GM18909 (cell line): Measurements from ENCODE around the gene RIPK3.
"Not testable (repeated sequence)": the region's sequence is repeated elsewhere in the genome, so short reads cannot be mapped to it uniquely, and the experiment has no call there.

Experiments used
- ATAC-seq: cut with Tn5 transposase; IDR thresholded peaks from one replicate; pipeline ENCODE4 v1.9.1; 2021; ENCODE audit warnings: mild to moderate bottlenecking; ENCODE audit not compliant: unreplicated experiment, poor library complexity

Gene RIPK3

GRCh38 chr14:24349742-24350141, 10.0 kb upstream of the RIPK3 start:
- ATAC-seq = no peak

DNA sequence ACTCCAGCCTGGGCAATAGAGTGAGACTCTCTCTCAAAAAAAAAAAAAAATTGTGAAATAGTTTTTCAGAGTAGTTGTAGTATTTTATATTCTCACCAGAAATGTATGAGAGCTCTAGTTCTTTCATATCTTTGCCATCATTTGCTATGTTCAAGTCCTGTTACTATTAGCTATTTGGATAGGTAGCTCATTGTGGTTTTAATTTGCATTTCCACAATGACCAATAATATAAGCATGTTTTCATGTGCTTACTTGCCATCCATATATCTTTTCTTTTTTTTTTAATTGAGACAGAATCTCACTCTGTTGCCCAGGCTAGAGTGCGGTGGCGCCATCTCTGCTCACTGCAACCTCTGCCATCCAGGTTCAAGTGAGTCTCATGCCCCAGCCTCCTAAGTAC, 8.4 kb upstream of the RIPK3 start:
- ATAC-seq = no peak

DNA sequence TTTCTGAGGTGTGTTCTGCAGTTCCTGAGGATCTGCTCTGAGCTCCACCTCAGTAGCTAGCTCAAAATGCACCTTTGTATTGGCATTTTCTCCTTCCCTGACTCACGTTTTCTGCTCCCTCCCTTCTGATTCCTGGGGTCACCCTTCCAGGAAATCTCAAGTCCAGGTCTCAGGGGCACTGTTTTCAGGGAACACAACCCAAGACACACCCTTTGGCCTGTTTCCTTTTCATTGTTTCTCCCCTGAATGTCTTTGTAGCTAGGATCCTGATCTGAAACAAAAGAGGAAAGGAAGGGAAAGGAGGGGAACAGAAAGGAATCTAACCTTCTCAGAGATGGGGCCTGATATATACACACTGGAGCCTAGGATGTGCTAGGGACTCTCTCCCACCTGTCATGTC, 7.3 kb upstream of the RIPK3 start:
- no peak for ATAC-seq

GRCh38 chr14:24343795-24344660, 4.2 kb upstream of the RIPK3 start:
- no peak for ATAC-seq

GRCh38 chr14:24342889-24343288, 3.1 kb upstream of the RIPK3 start:
- no peak for ATAC-seq

GRCh38 chr14:24340606-24341005, 815 bp upstream of the RIPK3 start:
- ATAC-seq = no peak

DNA sequence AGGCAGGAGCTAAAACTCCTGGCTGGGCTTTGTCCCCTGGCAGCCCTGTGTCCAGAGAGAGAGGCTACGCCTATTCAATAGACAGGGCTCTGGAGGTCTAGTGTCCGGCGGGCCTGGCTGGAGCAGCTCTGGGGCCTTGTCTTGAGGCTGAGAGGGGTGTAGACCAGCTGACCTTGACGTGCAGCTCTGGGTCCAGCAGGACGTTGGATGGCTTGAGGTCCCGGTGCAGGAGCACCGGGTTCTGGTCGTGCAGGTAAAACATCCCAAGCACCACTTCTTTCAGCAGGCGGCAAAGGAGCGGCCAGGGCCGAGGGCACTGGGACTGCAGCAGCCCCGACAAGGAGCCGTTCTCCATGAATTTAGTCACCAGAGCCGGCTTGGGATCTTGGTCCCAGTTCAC, 948 bp downstream of the RIPK3 start:
- ATAC-seq = no peak

DNA sequence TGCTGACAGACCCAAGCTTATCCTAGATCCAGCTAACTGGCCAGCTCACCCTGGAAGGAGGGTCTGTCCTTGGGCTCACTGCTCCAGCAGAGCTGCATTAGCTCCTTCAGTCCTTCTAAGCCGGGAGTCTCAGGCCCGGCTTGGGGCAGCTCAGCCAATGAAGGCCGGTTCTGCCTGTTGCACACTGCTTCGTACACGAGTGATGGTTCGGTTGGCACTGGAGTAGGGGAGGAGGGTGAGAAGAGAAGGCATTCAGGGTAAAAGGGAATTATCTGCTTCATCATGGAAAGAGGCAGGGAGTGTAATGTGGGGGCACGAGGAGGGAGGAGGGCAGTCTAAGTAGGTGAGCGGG, 2.0 kb downstream of the RIPK3 start:
- ATAC-seq = no peak

DNA sequence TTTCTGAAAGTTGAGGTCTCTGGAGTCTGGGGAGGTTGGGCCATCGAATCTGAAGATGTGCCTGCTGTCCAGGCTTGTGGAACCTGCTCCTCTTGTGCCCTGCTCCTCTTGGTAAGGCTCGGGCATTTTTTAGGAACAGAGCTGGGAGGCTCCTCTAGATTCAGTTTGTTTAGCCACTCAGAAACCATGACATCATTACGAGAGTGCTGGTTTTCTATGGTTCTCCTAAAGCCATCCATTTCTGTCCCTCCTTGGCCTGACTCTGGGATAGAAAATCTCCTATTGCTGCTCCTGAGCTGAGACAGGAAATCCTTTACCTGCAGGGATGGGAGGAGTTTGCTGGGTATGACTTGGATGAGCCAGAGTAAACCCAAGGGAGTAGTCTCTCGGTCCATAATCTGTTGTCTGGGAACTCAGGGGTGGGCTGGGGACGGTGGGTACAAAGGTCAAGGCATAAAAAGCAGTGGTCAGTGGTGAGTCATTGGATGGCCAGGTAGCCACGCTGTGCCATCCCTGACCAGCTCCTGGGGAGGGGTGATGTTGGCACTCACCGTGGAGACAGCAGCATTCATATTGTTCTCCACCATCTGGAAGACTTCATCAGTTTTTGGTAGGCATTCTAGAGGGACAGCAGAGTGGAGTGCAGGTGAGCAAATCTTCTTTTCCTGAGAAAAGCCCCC, 2.5 kb downstream of the RIPK3 start:
- no peak for ATAC-seq

GRCh38 chr14:24335461-24336171, 4.2 kb downstream of the RIPK3 start:
- ATAC-seq = no peak

DNA sequence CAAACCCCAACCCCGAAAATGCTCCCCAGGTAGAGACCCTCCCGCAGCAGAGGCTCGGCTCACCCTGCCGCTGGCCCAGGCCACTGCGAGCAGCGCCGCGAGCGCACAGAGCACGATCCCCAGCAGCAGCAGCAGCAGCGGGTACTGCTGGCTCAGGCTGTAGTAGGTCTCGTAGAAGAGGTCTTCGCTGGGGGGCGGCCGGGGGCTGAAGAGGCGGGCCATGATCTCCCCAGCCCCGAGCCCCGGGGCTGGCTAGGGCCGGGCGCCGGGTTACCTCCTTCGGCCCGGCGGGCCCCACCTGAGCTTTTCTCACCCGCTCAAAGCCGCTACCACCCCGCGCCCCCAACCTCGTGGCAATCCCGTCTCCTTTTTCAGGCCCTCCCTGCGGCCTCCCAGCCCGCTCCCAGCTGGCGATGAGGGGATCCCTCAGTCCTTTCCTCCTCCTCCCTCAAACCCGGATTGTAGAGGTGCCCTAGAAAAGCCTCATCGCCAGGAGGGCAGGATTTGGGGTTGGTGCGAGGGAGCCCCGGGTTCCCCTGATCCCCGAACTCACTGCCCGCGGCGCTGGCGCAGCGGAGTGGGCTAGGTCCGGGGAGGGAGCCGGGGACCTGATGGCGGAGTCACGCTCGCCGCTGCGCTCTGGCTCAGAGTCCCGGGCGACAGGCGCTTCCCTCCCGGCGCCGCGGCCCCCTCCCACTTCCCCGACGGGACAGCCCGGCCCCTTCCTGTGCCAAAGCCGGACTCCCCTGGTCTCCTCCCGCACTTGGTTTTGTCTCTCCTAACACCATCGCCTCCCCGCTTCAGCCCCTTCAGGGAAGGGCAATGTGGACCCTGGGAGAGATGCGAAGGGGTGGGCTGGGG, 5.1 kb downstream of the RIPK3 start, which contains the start of gene ADCY4:
Gene ADCY4 (minus strand): TSS at position 641 of the 861 bp plus-strand sequence. CDS start 419 bp downstream, at position 222.
- no peak for ATAC-seq

DNA sequence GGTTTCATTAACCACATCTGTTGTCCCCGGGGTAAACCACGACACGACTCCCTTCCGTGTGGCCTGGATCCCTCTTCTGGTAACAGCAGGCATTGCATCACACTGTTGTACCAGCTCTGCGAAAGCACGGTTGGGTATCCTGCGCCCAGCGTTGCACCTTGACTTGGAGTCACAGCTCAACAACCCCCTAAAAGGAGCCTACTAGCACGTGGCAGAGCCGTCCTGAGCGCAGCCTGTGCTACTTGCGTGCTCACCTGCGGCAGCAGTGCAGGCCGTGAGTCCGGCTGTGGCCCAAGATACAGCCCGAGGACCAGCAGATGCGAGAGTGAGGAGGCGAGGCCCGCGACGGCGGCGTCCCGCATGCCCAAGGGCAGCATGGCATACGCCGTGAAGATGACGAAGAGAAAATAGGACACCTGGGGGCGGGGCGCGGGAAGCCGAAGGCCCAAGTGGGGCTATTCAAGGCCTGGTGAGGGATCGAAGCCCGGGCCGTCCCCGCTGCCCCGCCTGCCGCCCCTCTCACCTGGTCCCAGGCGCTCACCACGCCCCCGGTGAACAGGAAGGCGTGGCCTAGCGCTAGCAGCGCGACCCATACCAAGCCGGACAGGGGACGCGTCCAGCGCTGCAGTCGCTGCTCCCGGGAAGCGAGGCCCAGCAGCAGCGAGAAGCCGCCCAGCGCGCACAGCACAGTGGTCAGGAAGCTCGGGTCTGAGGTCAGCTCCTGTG, 7.4 kb downstream of the RIPK3 start:
- peak; percentile 87 for ATAC-seq

DNA sequence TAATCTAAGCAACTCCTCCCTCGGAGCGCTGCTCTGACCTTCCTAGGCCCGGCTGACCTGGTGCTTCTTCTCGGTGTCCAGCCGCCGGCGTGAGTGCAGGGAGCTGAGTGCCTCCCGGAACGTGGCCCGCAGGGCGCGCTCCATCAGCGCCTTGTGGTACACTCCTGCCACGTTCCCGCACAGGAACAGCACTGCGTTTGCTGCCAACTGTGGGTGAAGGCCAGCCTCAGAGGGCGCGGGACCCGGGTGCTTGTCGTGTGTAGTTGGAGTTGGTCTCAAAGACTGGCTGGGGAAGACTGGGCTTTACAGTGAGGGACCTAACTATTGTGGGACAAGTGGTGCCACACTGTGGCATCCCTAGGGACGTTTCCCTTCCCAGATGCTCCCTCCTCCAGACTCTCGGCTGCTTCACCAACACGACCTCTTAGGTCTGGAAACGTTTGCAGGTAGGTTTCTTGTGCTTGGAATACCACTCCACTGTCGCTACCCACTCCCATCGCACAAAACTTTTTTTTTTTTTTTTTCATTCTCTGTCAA, 8.0 kb downstream of the RIPK3 start:
- ATAC-seq = no peak

DNA sequence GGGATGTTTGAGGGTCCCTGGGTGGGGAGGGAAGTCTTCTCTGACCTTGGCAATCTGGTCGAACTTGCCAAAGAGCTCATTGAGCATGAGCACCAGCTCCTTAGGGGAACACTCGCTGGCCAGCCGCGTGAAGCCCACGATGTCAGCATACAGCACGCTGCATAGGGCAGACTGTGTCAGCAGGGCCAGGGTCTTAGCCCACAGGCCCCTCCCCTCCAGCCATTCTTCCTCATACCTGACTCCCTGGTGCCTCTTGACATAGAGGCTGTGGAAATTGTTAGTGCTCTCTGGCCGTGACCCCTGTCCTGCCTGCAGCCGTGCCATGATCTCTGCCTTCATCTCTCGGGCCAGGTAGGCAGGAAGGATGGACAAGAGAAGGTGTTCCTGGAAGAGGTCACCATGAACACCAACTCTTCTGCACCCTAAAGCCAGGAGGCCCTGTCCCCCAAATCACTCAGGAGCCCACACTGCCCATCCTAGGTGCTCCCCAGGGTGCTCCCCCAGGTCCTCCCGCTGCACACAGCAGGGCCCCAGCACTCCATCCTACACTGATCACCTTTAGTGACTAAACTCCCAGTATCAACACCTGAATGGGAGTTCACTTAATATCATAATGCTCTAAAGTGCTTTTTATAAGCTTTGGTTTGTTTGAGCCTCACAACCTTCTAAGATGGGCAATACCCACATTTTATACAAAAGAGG, 8.7 kb downstream of the RIPK3 start:
- ATAC-seq = no peak

DNA sequence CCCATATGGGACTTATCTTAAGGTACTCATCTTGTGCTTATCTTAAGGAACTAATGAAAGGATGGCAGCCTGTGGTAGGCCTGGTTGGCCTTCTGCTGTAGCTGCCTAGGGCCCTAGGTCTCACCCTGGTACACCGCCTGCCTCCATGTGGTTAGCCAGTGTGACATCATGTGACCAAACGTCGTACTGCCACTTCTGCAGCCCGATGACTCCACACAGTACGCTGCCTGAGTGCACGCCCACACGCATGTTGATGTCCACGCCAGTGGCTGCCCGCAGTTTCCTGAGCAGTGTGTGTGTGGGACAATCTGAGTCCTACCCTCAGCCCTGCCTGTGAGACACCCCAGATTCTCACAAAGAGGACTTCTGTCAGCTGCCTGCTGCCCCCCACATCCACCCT, 10.1 kb downstream of the RIPK3 start:
- ATAC-seq = no peak

- ATAC-seq = no peak
Observed at GRCh38 chr14:24329073-24329663, 10.6 kb downstream of the RIPK3 start.

DNA sequence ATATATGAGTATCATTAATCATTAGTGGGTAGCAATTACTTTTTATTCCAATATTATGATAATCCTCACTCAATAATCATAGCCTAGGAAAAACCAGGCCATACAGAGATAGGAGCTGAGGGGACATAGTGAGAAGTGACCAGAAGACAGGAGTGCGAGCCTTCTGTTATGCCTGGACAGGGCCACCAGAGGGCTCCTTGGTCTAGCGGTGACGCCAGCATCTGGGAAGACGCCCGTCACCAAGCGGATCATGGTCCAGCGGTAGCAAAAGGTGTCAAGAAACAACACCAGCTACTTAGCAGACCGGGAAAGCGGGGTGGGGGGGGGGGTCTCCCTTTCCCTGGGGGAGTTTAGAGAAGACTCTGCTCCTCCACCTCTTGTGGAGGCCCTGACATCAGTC, 11.9 kb downstream of the RIPK3 start:
- ATAC-seq = not testable (repeated sequence)

- no peak for ATAC-seq
Observed at GRCh38 chr14:24327303-24327702, 12.5 kb downstream of the RIPK3 start.
